ENCODE measurements around the gene RUNX2. TPM values are rescaled to one million over a fixed set of nuclear protein-coding genes. Genes with fewer than 3 reads are reported as not detected.

Gene RUNX2
- total and polyA plus RNA-seq, 2 of the 8 experiments (the other 6 are each of a cell fraction or from before 2014, with no cell fraction given) = 0.26 to 1.2 TPM

GRCh38 chr6:45618259-45618658 lies 290.1 kb downstream of the RUNX2 start:
- Histone ChIP-seq H2BK15ac (ENCODE audit: low read length) (no peak overlapping the region), H3K4me3 (ENCODE audit: extremely low read depth in 1 of 4, insufficient read depth in 2 of 4, low read depth in 3 of 4, low read length in 4 of 4) (no peak overlapping the region), H3K56ac (replicated peaks; ENCODE audit: insufficient read length, low read depth, low read length) (no peak overlapping the region), H2BK12ac (ENCODE audit: low read depth, low read length) (no peak overlapping the region), H2AFZ (ENCODE audit: low read length) (no peak overlapping the region), H3K9ac (replicated peaks in 1 of 4; ENCODE audit: extremely low read depth in 1 of 4, low read depth in 3 of 4, low read length in 3 of 4) (no peak overlapping the region), H2BK5ac (ENCODE audit: low read depth, low read length) (no peak overlapping the region), H3K18ac (ENCODE audit: extremely low read depth, low read length) (no peak overlapping the region), H3K23me2 (ENCODE audit: low read depth, low read length) (no peaks in the 10 kb centered on the region), H4K5ac (ENCODE audit: insufficient read length, low read depth, low read length) (no peak overlapping the region), H3K9me3 (ENCODE audit: insufficient read depth in 2 of 2, low read depth in 1 of 2, low read length in 1 of 2) (no peaks in the 10 kb centered on the region), H3K4me1 (replicated peaks in 1 of 4; ENCODE audit: control insufficient read depth in 3 of 4, insufficient read depth in 4 of 4, low read length in 3 of 4) (no peaks in the 10 kb centered on the region), H3K4me2 (ENCODE audit: insufficient read depth in 1 of 2, low read depth in 2 of 2, low read length in 2 of 2) (no peak overlapping the region), H3K4ac (replicated peaks; ENCODE audit: insufficient read length, low read depth, low read length) (no peak overlapping the region), H4K20me1 (replicated peaks in 1 of 2; ENCODE audit: control insufficient read depth in 1 of 2, insufficient read depth in 2 of 2, low read length in 2 of 2) (no peaks in the 10 kb centered on the region), H3K79me1 (ENCODE audit: low read depth, low read length) (no peaks in the 10 kb centered on the region), H2AK5ac (ENCODE audit: low read depth, low read length) (no peak overlapping the region), H2BK20ac (ENCODE audit: low read length) (no peak overlapping the region), H3K79me2 (ENCODE audit: control insufficient read depth in 1 of 2, insufficient read depth in 2 of 2, low read length in 2 of 2) (no peaks in the 10 kb centered on the region), H3K36me3 (ENCODE audit: control insufficient read depth in 2 of 4, insufficient read depth in 4 of 4, low read length in 3 of 4) (no peaks in the 10 kb centered on the region), H2BK120ac (replicated peaks; ENCODE audit: low read depth, low read length) (no peak overlapping the region), H3K14ac (ENCODE audit: insufficient read length) (no peak overlapping the region), H3K27me3 (replicated peaks in 1 of 4; ENCODE audit: control insufficient read depth in 3 of 4, extremely low read depth in 1 of 4, insufficient read depth in 3 of 4, low read length in 3 of 4) (no peaks in the 10 kb centered on the region; a peak in 1 of 7 replicates), H4K91ac (replicated peaks; ENCODE audit: insufficient read length, low read length) (no peak overlapping the region), H3K27ac (ENCODE audit: low read depth, low read length) (no peak overlapping the region), H3K23ac (ENCODE audit: insufficient read length) (peak overlapping the region; percentile 12), H4K8ac (ENCODE audit: extremely low read depth, insufficient read depth, low read length) (no peak overlapping the region)
- POLR2A ChIA-PET (ENCODE audit: partially characterized antibody) = no interaction called here
- DNase-seq (ENCODE audit: low read depth in 1 of 2, low spot score in 2 of 2) (peak in 1 of 2 experiments; percentile 7), FAIRE-seq (no peak)
- WGBS, 2 experiments (ENCODE audit: extremely low coverage in 1 of 2, insufficient coverage in 1 of 2, insufficient read length in 1 of 2, insufficient replicate concordance in 2 of 2, low coverage in 1 of 2, low lambda C conversion rate in 2 of 2, missing lambda C conversion rate in 1 of 2) = 100% methylated on average over 2 of the region's 2 CpGs; no CpG with 5 or more reads in 1 of the 2 experiments
- CTCF ChIA-PET (ENCODE audit: partially characterized antibody) = interaction anchor here (0.7 to 1.0 kb wide), 2 partner anchors 22 to 86 kb away, joined by 3 read pairs; no protein-coding TSS in a partner anchor
- no peak for TF ChIP-seq TAF1 (IDR thresholded peaks at IDR 0.05; ENCODE audit: low read depth, low read length)
- TF ChIP-seq, protein P1, sequence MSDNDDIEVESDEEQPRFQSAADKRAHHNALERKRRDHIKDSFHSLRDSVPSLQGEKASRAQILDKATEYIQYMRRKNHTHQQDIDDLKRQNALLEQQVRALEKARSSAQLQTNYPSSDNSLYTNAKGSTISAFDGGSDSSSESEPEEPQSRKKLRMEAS (IDR thresholded peaks at IDR 0.05) = no peak
- TF ChIP-seq SRF (IDR thresholded peaks at IDR 0.05; ENCODE audit: low read depth, low read length) = no peak

Measured in H1 (cell line).